ENCODE measurements around the gene FUT7.

Gene FUT7

GRCh38 chr9:136990242-136990911 is 41.5 kb downstream of the FUT7 start:
- TF ChIP-seq, protein P1, sequence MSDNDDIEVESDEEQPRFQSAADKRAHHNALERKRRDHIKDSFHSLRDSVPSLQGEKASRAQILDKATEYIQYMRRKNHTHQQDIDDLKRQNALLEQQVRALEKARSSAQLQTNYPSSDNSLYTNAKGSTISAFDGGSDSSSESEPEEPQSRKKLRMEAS (IDR thresholded peaks at IDR 0.05), result no peak; the same call in 1 of the 2 replicates
- TF ChIP-seq NFIC (IDR thresholded peaks at IDR 0.05), result peak; percentile 46; the same call in 1 of the 2 replicates
- peak; percentile 34; the same call in 1 of the 2 replicates for TF ChIP-seq TCF12 (IDR thresholded peaks at IDR 0.05; ENCODE audit: low read depth)
- peak; percentile 9; the same call in 1 of the 2 replicates for TF ChIP-seq USF1 (IDR thresholded peaks at IDR 0.05)
- no peak for TF ChIP-seq FOXM1 (IDR thresholded peaks at IDR 0.05; ENCODE audit: borderline replicate concordance, low read depth)
- no peak for TF ChIP-seq CREB1 (IDR thresholded peaks at IDR 0.05; ENCODE audit: low read depth)

GRCh38 chr9:136988872-136989271 is 43.0 kb downstream of the FUT7 start:
- no peak for TF ChIP-seq TEAD4 (IDR thresholded peaks at IDR 0.05)
- TF ChIP-seq CREB1 (IDR thresholded peaks at IDR 0.05; ENCODE audit: low read depth), result no peak
- no peak for TF ChIP-seq CEBPB (IDR thresholded peaks at IDR 0.05)
- TF ChIP-seq USF1 (IDR thresholded peaks at IDR 0.05), result no peak
- TF ChIP-seq EP300 (IDR thresholded peaks at IDR 0.05; ENCODE audit: borderline replicate concordance), result no peak
- no peak for TF ChIP-seq YY1 (IDR thresholded peaks at IDR 0.05; ENCODE audit: low read depth)
- no peak for TF ChIP-seq RAD21 (IDR thresholded peaks at IDR 0.05; ENCODE audit: low read depth)
- TF ChIP-seq TAF1 (IDR thresholded peaks at IDR 0.05; ENCODE audit: low read depth), result no peak
- TF ChIP-seq TCF12 (IDR thresholded peaks at IDR 0.05; ENCODE audit: low read depth), result no peak
- TF ChIP-seq, protein P1 (IDR thresholded peaks at IDR 0.05), result no peak
- TF ChIP-seq EGR1 (IDR thresholded peaks at IDR 0.05), result no peak
- TF ChIP-seq NFIC (IDR thresholded peaks at IDR 0.05), result no peak
- TF ChIP-seq REST (IDR thresholded peaks at IDR 0.05; ENCODE audit: low read depth), result no peak
- no peak for TF ChIP-seq FOXM1 (IDR thresholded peaks at IDR 0.05; ENCODE audit: borderline replicate concordance, low read depth)
- TF ChIP-seq ZBTB7A (IDR thresholded peaks at IDR 0.05; ENCODE audit: low read depth), result no peak

DNA sequence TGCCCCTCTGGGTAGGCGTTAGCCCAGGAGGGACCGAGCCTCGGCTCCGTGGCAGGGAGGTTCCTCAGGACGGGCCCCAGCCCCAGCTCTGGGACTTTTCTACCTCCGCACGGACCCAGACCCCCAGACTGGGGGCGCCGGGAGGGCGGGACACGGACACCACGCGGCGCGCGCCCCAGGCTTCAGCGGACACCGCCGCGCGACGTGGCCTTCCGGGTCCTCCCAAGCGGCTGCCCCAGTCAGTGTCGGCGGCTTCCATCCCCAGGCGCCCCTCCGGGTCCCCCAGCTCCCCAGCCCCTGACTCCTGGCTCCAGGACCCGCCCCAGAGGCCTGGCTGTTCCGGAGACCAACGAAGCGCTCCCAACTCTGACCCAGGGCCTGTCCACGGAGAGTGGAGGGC is 46.0 kb downstream of the FUT7 start:
- TF ChIP-seq TEAD4 (IDR thresholded peaks at IDR 0.05), result no peak
- no peak for TF ChIP-seq TCF12 (IDR thresholded peaks at IDR 0.05; ENCODE audit: low read depth)
- TF ChIP-seq REST (IDR thresholded peaks at IDR 0.05; ENCODE audit: low read depth), result no peak
- TF ChIP-seq CREB1 (IDR thresholded peaks at IDR 0.05; ENCODE audit: low read depth), result no peak
- TF ChIP-seq, protein P1 (IDR thresholded peaks at IDR 0.05), result no peak

DNA sequence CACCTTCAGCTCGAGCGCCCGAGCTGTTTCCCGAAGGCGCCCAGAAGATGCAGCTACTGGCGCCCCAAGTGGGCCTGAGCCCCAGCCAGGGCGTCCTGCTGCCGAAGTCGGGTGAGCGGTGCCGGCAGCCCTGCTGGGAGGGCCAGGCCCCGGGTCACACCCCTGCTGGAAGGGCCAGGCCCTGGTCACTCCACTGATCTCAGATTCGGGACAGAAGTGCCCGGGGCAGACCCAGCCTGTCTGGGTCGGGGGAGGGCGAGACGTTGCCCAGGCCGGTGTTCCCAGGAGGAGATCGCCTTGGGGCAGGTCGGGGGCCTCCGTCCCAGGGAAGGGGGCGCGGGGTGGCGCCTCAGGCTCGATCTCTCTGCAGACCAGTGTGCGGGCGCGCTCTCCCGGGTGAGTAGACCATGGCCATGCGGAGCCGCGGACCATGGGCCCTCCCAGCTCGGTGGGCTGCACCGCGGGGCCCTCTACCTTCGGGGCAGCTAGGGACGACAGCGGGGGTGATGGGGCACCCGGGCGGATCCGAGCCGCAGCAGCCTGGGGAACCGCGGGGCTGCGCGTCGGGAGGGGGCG is 46.8 kb downstream of the FUT7 start:
- TF ChIP-seq FOXM1 (IDR thresholded peaks at IDR 0.05; ENCODE audit: borderline replicate concordance, low read depth) (no peak), TEAD4 (IDR thresholded peaks at IDR 0.05) (no peak), EGR1 (IDR thresholded peaks at IDR 0.05) (no peak), CREB1 (IDR thresholded peaks at IDR 0.05; ENCODE audit: low read depth) (no peak), TAF1 (IDR thresholded peaks at IDR 0.05; ENCODE audit: low read depth) (no peak), CEBPB (IDR thresholded peaks at IDR 0.05) (no peak), EP300 (IDR thresholded peaks at IDR 0.05; ENCODE audit: borderline replicate concordance) (no peak), NFIC (IDR thresholded peaks at IDR 0.05) (no peak), TCF12 (IDR thresholded peaks at IDR 0.05; ENCODE audit: low read depth) (no peak), ZBTB7A (IDR thresholded peaks at IDR 0.05; ENCODE audit: low read depth) (no peak), RAD21 (IDR thresholded peaks at IDR 0.05; ENCODE audit: low read depth) (no peak), REST (IDR thresholded peaks at IDR 0.05; ENCODE audit: low read depth) (no peak), USF1 (IDR thresholded peaks at IDR 0.05) (no peak), YY1 (IDR thresholded peaks at IDR 0.05; ENCODE audit: low read depth) (no peak)
- TF ChIP-seq, protein P1 (IDR thresholded peaks at IDR 0.05), result no peak
